Small intestine (tissue), 7 donors: Measurements from ENCODE around the gene KIAA0513. TPM values are rescaled to one million over a fixed set of nuclear protein-coding genes. Genes with fewer than 3 reads are reported as not detected.

Experiments
- DNase-seq, 2 donors: peaks; one replicate each; pipeline versions ENCODE4 v3.0.0 to v3.0.0-alpha.2; 2013
- FAIRE-seq: peaks from 2 replicates; lab custom pipeline; 2012; peaks lifted over from hg19 to GRCh38; lab: Jason Lieb, UNC
- H3K27ac ChIP-seq, 3 donors: one replicate each; pipeline ENCODE4 v1.5.1; 2013; ENCODE audit warnings: low read length in 2 of 3, mild to moderate bottlenecking in 2 of 3, control low read depth in 1 of 3, inconsistent platforms in 1 of 3, low read depth in 1 of 3, moderate library complexity in 1 of 3
- H3K27me3 ChIP-seq, 3 donors: one replicate each; pipeline ENCODE4 v1.6.1; 2013; ENCODE audit warnings: low read length in 3 of 3, inconsistent platforms in 1 of 3; ENCODE audit not compliant: control insufficient read depth in 3 of 3, insufficient read depth in 3 of 3
- H3K36me3 ChIP-seq, 3 donors: one replicate each; pipeline ENCODE4 v1.6.1; 2013; ENCODE audit warnings: low read length in 3 of 3, inconsistent platforms in 1 of 3, low read depth in 1 of 3, mild to moderate bottlenecking in 1 of 3, moderate library complexity in 1 of 3; ENCODE audit not compliant: control insufficient read depth in 3 of 3, insufficient read depth in 2 of 3
- H3K4me1 ChIP-seq, 3 donors: one replicate each; pipeline ENCODE4 v1.6.1; 2013; ENCODE audit warnings: low read length in 2 of 3, inconsistent platforms in 1 of 3, low read depth in 1 of 3, mild to moderate bottlenecking in 1 of 3, moderate library complexity in 1 of 3; ENCODE audit not compliant: control insufficient read depth in 3 of 3, insufficient read depth in 2 of 3
- H3K4me3 ChIP-seq, 3 donors: one replicate each; pipeline ENCODE4 v1.5.1; 2013; ENCODE audit warnings: low read length in 3 of 3, control low read depth in 1 of 3, inconsistent platforms in 1 of 3, low read depth in 1 of 3, mild to moderate bottlenecking in 1 of 3, moderate library complexity in 1 of 3
- H3K9me3 ChIP-seq, 2 donors: one replicate each; pipeline ENCODE4 v1.6.1; 2013; ENCODE audit warnings: low read depth in 1 of 2, low read length in 1 of 2; ENCODE audit not compliant: control insufficient read depth in 2 of 2, insufficient read depth in 1 of 2
- WGBS, 3 donors: extraction: QIAGEN DNeasy Blood & Tissue Kit; methylation state at CpG; one replicate each; pipeline ENCODE4 v1.1.7; 2013; 5-methylcytosine and 5-hydroxymethylcytosine counted together
- polyA plus RNA-seq, 4 donors: library from polyadenylated mRNA; stranded (reverse) in 3 of 4; unstranded in 1 of 4; fragments of 200-250 nt in 3 of 4; fragments of 120-200 nt in 1 of 4; gene quantifications; one replicate each; pipeline versions ENCODE4 v1.2.1 to v1.2.3, GENCODE V29; 2013
- donor health status: healthy with polysubstance abuse.
- donor health status: control.
- donor health status: control.
- donor health status: Bipolar disorder and iron deficiency.
- donor health status: healthy.

The KIAA0513 gene
- polyA plus RNA-seq, 4 donors, result 2.9 to 8.1 (median 5.1) TPM

DNA sequence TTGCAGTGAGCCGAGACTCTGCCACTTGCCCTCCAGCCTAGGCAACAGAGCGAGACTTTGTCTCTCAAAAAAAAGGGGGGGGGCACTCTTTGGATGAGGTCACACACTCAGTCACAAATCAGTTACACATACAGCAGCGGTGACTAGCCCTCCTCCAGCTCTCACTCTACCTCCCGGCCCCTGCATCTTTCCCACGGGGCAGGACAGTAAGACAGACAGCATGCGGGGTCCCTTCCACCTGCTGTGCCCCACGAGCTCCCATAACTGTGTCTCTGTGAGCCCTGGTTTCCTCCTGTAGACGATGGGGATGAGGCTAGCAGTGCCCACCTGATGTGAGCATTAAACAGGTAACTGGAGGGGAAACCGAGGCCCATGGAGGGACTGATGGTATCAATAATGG lies 79.5 kb downstream of the KIAA0513 start:
- no peaks in the 10 kb centered on the region for H3K4me1 ChIP-seq
- no peak overlapping the region for H3K27ac ChIP-seq
- H3K9me3 ChIP-seq, result no peaks in the 10 kb centered on the region
- 80 to 87% (median 84%) methylated on average over 9 of the region's 9 CpGs for WGBS, 3 donors
- DNase-seq, result no peak
- FAIRE-seq, result no peak
- H3K27me3 ChIP-seq, result peaks cover 0 to 3% (median 0%) of the 10 kb centered on the region in 3 donors
- no peaks in the 10 kb centered on the region for H3K36me3 ChIP-seq
- no peak overlapping the region for H3K4me3 ChIP-seq

DNA sequence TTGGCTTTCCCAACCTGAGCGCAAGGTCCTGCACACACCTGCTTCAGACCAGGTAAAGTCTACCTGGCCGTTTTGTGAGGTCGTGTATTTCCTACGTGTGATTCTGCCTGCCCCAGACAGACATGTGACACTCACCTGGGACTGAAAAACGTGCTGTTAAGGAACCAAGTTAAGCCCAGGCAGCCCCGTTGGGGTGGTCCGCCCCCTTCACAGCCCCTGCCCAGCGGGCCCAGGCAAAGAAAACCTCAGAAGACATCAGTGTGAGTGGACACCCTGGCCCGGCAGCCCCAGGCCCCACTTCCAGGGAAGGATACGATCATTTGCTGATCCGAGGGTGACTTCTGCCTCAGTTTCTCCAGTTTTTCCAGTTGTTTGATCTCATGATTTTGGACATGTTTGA lies 79.9 kb downstream of the KIAA0513 start:
- peaks cover 0 to 3% (median 0%) of the 10 kb centered on the region in 3 donors for H3K27me3 ChIP-seq
- H3K4me1 ChIP-seq, result no peaks in the 10 kb centered on the region
- DNase-seq (no peak), FAIRE-seq (no peak)
- no peaks in the 10 kb centered on the region for H3K36me3 ChIP-seq
- WGBS, 3 donors, result 72 to 80% (median 79%) methylated on average over 11 of the region's 11 CpGs
- H3K9me3 ChIP-seq, result no peaks in the 10 kb centered on the region
- H3K4me3 ChIP-seq, result no peak overlapping the region
- no peak overlapping the region for H3K27ac ChIP-seq

DNA sequence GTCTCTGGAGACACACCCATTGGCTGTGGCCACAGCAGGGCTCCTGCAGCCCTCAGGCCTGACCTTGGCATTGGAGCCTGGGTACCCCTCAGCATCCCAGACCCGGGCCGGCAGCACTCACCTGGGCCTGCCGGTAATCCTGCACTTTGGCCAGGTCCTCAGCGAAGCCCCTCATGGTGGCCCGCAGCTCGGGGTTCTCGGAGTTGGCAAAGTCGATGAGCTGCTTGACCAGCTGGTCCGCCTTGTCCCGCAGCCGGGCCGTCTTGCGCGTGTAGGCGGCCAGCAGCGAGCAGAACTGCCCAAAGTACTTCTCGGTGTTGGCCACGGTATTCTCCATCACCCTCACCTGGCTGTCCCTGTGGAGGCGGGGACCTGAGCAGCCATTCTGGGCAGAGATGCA lies 82.5 kb downstream of the KIAA0513 start:
- no peaks in the 10 kb centered on the region for H3K9me3 ChIP-seq
- peaks cover 0 to 5% (median 0%) of the 10 kb centered on the region in 3 donors for H3K4me1 ChIP-seq
- H3K36me3 ChIP-seq, result no peaks in the 10 kb centered on the region
- H3K27me3 ChIP-seq, result no peaks in the 10 kb centered on the region
- DNase-seq (no peak), FAIRE-seq (no peak)
- no peak overlapping the region for H3K27ac ChIP-seq
- no peak overlapping the region for H3K4me3 ChIP-seq
- 96 to 98% (median 97%) methylated on average over 19 of the region's 19 CpGs for WGBS, 3 donors

DNA sequence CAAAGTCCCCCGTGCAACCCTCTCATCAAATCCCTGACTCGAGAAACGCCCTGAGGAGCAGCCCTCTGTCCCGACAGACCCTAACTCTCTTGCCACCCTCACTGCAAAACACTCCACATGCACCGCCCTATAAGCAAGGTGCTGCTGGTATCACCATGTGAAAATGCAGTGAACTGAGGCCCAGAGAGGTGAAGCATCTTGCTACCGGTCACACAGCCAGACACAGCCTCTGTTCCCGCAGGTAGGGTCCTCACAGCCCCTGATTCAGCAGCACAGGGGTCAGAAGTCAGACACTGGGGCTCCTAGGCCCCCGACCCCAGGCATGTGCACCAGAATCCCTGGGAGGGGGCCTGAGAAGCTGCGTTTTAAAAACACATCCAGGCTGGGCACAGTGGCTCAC lies 83.6 kb downstream of the KIAA0513 start:
- no peak overlapping the region for H3K4me3 ChIP-seq
- no peaks in the 10 kb centered on the region for H3K9me3 ChIP-seq
- FAIRE-seq (no peak), DNase-seq (no peak)
- no peak overlapping the region for H3K27ac ChIP-seq
- no peaks in the 10 kb centered on the region for H3K36me3 ChIP-seq
- WGBS, 3 donors, result 84 to 86% (median 84%) methylated on average over 9 of the region's 9 CpGs
- peaks cover 0 to 8% (median 0%) of the 10 kb centered on the region in 3 donors for H3K4me1 ChIP-seq
- H3K27me3 ChIP-seq, result no peaks in the 10 kb centered on the region

DNA sequence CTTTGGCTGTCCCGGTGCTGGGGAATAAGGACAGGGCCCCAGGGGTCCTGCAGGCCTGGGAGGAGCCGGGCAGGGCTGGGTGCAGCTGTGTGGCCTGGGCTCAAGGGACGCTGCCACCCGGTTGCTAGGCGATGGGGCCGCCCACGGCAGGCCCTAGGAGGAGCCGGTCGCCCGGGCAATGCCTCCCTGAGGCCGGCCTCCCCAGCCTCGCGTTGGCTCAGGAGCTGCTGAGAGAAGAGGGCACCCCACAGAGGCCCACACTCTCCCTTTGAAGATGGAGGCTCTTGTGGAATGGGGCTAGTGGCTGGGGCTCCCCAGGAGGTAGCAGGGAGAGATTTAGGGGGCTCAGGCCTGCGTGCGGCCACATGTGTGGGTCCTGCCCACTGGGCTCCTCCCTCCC lies 84.8 kb downstream of the KIAA0513 start, which contains the start of gene CIBAR2:
TSS of gene CIBAR2 (minus strand) at position 109 of the 400 bp plus-strand sequence. CDS start 120 bp downstream, outside the sequence.
- Histone ChIP-seq H3K9me3 (no peaks in the 10 kb centered on the region), H3K27ac (no peak within 1 kb of the TSS), H3K4me1 (peaks cover 0 to 8% (median 0%) of the 10 kb centered on the region in 3 donors), H3K4me3 (no peak within 1 kb of the TSS), H3K27me3 (no peaks in the 10 kb centered on the region), H3K36me3 (no peaks in the 10 kb centered on the region)
- DNase-seq (peak in 1 of 2 donors; percentile 39), FAIRE-seq (no peak)
- WGBS, 3 donors, result 41 to 65% (median 46%) methylated on average over 7 to 15 of the region's 15 CpGs

DNA sequence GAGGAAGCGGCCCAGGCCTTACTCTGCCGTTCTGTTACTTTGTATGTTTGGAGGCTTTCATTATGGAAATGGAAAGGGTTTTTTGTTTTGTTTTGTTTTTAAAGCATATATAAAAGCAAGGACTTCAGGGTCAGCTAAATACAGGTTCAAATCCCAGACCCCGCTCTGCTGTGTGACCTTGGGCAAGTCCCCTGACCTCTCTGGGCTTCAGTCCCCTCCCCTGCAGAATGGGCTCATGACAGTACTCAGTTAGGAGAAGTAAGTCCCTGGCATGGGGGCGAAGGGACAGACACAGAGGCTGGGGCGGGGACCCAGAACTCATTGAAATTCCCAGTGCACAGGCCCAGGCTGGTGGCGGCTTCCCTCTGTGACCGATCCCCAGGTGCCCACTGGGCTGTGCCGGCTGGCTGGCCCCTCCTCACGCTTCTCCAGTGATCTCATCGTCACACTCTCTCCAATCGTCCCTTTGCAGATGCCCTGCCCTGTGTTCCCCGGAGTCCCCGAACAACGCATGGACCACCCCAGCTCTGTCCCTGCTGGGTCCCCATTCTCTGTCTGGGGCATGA lies 85.7 kb downstream of the KIAA0513 start:
- FAIRE-seq (no peak), DNase-seq (no peak)
- H3K4me3 ChIP-seq, result no peak overlapping the region
- no peaks in the 10 kb centered on the region for H3K36me3 ChIP-seq
- WGBS, 3 donors, result 89 to 92% (median 90%) methylated on average over 13 to 14 of the region's 14 CpGs
- no peak overlapping the region for H3K27ac ChIP-seq
- H3K9me3 ChIP-seq, result peaks cover 0 to 5% of the 10 kb centered on the region in 2 donors
- no peaks in the 10 kb centered on the region for H3K27me3 ChIP-seq
- H3K4me1 ChIP-seq, result peaks cover 0 to 8% (median 0%) of the 10 kb centered on the region in 3 donors

DNA sequence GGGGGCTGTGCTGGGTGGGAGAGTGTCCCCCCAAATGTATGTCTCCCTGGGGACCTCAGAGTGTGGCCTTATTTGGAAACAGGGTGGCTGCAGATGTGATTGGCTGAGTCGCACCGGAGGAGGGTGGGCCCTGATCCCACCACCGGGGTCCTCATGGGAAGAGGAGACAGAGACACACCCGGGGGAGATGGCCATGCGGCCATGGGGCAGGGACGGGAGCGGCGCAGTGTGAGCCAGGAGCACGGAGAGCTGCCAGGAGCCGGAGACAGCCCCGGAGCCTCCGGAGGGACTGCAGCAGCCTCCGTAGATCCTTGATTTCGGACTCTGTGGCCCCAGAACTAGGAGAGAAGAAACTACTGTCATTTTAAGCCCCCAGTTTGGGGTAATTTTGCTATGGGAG lies 86.3 kb downstream of the KIAA0513 start:
- Histone ChIP-seq H3K9me3 (peaks cover 0 to 10% of the 10 kb centered on the region in 2 donors), H3K27ac (no peak overlapping the region), H3K4me1 (peaks cover 0 to 8% (median 0%) of the 10 kb centered on the region in 3 donors), H3K36me3 (no peaks in the 10 kb centered on the region), H3K4me3 (no peak overlapping the region), H3K27me3 (no peaks in the 10 kb centered on the region)
- WGBS, 3 donors, result 67 to 72% (median 69%) methylated on average over 14 of the region's 14 CpGs
- FAIRE-seq (no peak), DNase-seq (no peak)

DNA sequence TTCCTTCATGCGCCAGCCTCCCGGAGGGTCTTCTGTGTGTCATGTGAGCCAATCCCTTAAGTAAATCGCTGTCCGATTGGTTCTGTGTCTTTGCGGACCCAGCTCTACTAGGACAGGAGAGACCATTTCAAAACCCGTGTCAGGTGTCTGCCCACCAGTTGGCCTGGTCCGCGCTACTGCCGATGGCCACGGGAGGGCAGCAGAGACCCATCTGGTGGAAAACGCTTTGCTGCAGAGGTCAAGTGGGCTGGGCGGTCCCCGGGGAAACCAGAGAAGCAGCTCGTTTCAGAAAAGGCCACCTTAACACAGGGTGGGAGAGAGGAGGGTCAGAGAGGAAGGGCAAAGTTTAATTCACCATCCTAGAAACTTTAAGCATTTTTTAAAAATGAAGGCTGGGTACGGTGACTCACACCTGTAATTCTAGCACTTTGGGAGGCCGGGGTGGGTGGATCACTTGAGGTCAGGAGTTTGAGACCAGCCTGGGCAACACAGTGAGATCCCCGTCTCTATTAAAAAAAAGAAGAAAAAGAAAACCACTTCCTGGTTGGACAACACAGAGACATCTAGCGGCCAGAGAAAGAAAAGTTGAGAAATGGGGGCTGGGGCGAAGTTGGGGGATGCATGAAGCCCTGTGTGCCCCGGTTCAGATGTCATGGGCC lies 87.4 kb downstream of the KIAA0513 start:
- Histone ChIP-seq H3K9me3 (peaks cover 0 to 10% of the 10 kb centered on the region in 2 donors), H3K4me1 (peaks cover 0 to 8% (median 0%) of the 10 kb centered on the region in 3 donors), H3K27me3 (no peaks in the 10 kb centered on the region), H3K4me3 (peak overlapping the region in 1 of 3 donors; percentile 18), H3K27ac (peak overlapping the region in 1 of 3 donors; percentile 71), H3K36me3 (no peaks in the 10 kb centered on the region)
- WGBS, 3 donors, result 3 to 9% (median 5%) methylated on average over 20 of the region's 20 CpGs
- FAIRE-seq (no peak), DNase-seq (peak; percentile 80 to 93)
